GM04504 (cell line): Measurements from ENCODE around the gene HMGN3.
A peak's percentile ranks its signal among the peaks of the same experiment; 100 is the strongest.
"Not testable (repeated sequence)": the region's sequence is repeated elsewhere in the genome, so short reads cannot be mapped to it uniquely, and the experiment has no call there.

Experiments used
- DNase-seq: peaks from one replicate; pipeline ENCODE4 v3.0.0-alpha.2; 2012; ENCODE audit warnings: low read depth

The HMGN3 gene

DNA sequence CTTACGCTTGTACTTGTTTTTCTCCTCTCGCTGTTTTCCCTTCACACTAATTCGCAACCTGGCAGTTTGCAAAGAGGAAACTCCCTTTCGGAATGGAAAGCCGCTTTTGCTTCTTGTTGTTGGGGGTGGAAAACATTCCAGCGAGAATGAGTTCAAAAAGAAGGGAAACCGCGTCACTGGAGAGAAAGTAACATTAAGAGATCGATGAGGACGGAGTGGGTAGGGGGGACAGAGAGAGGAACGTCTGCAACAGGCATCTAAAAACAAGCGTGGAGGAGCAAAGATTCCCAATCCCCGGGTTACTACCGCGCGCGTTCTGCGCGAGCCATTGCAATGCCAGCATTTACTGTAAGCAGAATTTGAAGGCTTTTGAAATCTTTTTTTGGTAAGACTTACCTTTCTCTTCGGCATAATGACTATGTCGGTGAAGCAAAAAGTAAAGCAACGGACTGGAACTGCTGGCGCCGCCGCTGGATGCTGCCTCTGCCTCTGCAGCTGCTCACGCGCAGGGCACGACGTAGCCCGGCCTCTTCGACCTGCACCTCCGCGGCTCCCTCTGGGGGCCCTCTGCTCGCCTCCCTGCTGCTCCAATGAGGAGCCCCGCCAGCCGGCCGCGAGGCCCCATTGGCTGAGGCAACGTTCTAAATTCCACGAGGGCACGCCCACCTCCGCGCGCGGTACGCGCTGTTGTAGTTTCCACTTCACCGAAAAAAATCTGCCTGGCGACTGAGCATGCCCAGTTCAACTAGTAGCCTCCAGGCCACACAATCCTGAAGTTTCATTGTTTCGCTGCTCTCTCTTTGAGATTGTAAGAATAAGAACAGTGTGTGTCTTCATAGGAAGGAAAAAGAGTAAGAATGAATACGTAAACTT, at the start of gene HMGN3:
TSS of gene HMGN3 (minus strand) at position 533 of the 873 bp plus-strand sequence.
- DNase-seq, result peak; percentile 84

DNA sequence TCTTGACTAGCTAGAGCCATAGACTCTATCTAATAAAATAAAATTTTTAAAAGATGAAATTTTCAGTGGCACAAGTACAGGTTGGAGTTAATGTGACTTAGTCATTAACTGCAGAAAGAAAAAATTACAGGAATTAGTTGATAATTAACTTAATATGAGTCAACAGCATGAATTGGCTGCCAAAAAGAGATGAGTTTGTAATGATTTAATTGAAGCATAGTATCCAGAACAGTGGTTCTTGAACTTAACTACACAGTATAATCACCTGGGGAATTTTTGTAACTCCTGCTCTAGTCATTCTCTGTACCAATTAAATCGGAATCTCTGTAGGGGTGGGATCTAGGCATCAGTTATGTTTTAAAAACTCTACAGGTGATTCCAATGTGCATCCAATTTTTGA, 46.3 kb upstream of the HMGN3 start:
- no peak for DNase-seq

DNA sequence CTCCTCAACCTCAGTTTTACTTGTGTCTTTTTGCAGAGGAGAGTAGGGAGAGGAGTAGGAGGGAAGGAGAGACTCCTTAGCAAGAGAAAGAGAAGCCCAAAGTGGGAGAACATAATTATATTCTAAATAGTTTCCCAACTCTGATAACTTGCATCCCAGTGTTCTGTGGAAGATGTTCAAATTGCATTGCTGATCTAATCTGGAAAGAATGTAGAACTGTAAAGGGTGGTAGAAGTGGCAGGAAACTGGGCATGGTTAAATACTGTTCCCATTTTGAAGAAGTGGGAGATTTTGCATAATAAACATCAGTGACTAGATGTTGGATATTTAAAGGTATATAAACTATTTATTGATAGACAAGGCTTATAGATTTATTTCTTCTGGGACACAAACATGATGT, 42.6 kb upstream of the HMGN3 start:
- DNase-seq, result no peak

DNA sequence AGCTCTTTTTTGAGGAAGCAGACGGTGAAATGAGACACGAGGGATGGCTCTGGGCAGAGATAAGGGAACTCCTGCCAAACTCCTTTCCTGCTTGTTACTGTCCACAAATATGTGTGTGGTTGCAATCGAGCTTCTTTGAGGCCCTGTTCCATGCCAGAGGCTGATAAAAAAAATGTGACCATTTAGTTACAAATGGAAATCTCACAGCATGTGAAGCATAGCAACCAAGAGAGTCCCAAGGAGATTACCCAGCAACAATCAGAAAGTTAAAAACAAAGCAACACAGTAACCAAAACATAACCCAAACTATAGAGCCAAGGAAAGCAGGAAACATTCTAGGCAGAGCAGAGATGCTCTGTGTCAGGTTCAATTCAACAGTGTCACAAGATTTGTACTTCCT, 35.4 kb upstream of the HMGN3 start:
- DNase-seq, result peak; percentile 61

DNA sequence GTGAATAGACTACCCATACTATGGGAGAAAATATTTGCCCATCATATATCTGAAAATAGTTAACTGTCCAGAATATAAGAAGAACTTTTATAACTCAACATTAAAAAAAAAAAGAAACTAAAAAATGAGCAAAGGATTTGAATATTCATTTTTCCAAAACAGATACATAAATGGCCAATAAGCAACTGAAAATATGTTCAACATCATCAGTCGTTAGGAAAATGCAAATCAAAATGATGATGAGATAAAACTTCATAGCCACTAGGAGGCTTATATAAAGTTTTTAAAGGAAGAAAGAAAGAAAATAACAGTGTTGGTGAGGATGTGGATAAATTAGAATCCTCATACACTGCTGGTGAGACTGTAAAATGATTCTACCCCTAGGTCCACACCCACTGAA, 32.6 kb upstream of the HMGN3 start:
- no peak for DNase-seq

DNA sequence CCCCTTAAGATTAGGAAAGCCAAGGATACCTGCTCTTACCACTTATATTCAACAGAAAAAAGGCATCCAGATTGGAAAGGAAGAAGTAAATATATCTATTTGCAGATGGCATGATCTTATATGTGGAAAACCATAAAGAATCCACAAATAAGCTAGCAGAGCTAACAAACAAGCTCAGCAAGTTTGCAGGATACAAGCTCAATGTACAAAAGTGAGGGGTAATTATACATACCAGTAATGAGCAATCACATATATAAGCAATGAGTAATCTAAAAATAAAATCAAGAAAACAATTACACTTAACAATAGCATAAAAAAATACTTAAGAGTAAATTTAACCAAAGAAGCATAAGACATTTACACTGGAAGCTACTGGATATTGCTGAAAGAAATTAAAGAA, 31.6 kb upstream of the HMGN3 start:
- DNase-seq, result no peak

DNA sequence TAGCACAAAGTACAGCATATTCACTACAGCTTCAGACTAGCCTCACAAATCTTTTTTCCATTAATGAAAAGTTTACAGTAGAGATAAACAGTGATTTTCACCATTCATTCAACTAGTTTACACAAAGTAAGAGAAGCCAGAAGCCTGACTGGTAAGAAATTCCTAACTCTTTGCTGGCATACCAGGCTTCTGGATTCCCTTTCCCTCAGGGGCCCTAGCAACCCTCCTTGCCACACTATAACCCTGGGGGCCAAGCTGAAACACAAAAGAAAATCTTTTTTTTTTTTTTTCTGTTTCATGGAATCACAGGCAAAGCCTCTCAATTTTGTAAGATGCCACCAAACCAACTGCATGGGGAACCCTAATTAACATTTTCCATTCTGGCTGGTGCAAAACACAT, 28.9 kb upstream of the HMGN3 start:
- no peak for DNase-seq

DNA sequence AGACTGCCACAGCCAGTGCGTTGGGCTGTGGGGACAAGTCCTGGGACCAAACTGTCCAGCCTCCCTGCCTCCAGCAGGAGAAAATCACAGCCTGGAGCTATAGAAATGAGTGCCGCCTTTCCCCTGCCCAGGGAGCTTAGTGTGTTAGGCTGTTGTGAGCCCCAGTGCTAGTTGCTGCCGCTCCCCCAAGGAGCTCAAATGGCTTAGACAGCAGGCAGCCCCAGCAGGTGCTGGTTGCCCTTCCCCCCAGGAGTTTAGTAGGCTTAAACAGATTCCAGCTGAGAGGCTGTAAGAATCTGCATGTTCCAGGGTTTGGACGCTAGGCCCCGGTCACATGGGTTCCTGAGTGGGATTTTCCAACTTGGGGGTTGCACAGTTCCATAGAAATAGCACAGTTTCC, 27.2 kb upstream of the HMGN3 start:
- no peak for DNase-seq

DNA sequence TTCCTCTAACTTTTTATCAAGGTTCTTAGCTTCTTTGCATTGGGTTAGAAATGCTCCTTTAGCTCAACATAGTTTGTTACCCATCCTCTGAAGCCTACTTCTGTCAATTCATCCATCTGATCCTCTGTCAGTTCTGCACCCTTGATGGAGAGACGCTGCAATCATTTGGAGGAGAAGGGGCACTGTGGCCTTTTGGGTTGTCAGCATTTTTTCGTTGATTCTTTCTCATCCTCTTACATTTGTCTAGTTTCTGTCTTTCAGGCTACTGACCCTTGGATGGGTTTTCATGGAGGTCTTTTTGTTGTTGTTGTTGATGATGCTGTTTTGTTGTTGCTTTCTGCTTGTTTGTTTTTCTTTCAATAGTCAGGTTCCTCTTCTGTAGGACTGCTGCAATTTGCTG, 26.3 kb upstream of the HMGN3 start:
- no peak for DNase-seq

DNA sequence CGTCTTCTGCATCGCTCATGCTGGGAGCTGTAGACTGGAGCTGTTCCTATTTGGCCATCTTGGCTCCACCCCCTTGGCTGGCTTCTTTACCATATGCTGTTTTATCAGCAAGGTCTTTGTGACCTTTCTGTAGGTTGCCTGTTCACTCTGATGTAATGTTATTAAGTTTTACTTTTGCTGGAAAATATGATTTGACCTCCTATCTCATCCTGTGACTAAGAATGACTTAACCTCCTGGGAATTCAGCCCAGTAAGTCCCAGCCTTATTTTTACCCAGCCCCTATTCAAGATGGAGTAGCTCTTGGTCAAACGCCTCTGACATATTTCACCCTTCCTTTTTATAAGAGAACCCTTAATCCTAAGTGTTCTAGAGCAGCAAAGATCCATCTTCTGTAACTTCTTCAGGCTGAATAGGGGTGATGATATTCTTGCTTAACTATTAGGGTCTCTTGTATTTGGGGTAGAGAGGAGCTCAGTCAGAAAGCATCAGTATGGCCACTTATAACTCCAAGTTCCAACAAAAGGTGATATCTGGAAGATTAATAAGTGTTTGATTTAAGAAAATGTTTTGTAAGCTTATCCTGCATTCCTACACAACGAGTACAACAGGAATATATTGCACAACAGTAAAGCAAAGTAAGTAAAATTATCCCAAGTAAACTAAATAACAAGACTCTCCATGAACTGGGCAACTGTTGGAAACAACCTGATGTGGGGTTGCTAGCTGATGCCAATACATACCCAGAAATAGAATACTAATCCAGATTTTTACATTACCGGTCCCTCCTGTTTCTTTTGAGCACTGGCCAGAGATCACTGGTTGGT, 23.1 kb upstream of the HMGN3 start:
- DNase-seq, result no peak

DNA sequence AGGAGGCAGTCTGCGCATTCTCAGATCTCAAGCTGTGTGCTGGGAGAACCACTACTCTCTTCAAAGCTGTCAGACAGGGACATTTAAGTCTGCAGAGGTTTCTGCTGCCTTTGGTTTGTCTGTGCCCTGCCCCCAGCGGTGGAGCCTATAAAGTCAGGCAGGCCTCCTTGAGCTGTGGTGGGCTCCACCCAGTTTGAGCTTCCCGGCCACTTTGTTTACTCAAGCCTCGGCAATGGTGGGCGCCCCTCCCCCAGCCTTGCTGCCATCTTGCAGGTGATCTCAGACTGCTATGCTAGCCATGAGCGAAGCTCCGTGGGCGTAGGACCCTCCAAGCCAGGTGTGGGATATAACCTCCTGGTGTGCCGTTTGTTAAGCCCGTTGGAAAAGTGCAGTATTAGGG, 22.3 kb upstream of the HMGN3 start:
- not testable (repeated sequence) for DNase-seq

DNA sequence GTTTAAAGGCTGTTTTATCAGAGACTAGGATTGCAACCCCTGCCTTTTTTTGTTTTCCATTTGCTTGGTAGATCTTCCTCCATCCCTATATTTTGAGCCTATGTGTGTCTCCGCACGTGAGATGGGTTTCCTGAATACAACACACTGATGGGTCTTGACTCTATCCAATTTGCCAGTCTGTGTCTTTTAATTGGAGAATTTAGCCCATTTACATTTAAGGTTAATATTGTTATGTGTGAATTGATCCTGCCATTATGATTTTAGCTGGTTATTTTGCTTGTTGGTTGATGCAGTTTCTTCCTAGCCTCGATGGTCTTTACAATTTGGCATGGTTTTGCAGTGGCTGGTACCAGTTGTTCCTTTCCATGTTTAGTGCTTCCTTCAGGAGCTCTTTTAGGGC, 20.6 kb upstream of the HMGN3 start:
- not testable (repeated sequence) for DNase-seq

DNA sequence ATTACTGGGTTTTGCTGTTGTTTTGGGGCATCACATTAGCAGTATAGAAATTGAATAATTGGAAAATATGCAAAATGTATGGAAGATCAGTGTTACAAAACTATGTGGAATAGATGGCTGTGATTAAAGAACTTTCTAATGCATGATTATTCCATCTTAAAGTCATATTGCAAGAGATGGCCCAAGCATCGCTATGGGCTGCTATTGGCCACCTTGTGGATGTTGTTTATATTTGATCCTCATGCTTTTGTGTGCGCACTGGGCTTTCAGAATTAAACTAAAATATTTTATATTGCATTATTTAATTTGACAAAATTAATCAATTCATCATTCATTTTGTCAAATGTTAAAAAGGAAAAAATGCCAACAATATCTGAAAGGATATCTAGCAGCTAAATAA, 16.1 kb upstream of the HMGN3 start:
- DNase-seq, result no peak

DNA sequence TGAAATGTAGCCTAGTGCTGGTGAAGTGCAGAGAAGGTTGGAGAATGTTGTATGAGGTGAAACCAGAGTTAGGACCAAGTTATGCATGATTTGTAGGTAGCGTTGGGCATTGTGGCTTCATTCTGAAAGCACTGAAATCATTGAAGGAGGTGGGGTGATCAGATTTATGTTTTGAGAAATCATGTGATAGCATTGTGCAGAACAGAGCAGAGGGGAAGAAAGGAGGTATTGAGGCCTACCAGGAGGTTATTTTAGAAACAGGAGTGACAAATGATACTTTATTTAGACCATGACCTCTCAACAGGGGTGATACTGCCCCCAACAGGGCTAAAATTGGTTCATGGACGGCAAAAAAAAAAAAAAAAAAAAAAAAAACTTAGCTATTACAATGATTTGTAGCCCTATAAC, 15.6 kb upstream of the HMGN3 start:
- no peak for DNase-seq

DNA sequence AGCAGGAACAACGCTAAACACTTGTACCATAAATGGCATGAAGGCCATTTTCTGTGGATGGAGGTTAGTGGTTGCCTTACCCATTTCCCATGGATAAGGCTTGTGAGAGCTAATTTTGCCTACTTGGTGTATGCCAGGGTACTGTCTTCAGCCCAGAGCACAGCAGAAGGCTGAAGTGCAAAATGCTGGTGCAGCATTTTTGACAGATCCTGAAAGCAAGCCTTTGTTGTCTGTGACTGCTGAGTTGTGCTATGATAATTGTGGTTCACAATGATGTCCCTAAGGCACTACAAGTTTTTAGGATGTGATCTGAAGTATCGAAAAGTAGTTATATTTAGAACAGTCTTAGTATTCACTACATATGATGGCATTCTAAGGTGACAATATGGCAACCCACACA, 14.7 kb upstream of the HMGN3 start:
- DNase-seq, result no peak

DNA sequence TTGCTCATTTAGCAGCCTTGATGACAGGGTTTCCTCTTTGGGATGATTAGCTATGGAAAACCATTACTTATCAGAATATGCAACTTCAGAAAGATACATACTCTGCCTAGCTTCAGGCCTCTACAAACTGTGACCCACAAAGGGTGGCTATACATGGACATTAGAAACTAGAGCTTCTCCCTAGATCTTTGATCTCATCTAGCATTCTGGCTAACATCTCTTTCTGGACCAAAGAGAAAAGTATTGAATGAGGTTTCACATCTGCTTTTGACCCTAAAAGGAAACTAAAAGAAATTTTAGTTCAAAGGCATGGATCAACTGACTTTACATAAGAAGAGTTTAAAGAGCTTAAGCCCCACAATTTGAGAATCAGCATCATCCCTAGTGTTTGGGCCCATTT, 12.4 kb upstream of the HMGN3 start:
- no peak for DNase-seq

DNA sequence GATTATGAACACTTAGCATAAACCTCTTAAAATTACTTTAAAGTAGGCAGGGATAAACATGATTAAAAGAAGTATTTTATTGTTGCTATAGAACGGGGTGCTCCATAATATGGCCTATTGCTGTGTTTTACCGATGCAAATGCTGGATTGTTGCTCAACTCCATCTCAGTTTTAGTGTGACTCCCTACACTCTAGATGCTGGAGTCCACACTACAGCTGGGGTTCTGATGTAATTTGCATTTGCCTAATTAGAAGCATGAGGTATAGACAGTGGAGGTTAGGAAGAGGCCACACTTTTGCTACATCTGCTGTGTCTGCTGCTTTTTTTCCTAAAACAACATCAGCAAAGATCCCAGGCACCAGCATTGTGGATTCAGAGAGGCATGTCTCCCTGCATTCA, 6.7 kb upstream of the HMGN3 start:
- no peak for DNase-seq

DNA sequence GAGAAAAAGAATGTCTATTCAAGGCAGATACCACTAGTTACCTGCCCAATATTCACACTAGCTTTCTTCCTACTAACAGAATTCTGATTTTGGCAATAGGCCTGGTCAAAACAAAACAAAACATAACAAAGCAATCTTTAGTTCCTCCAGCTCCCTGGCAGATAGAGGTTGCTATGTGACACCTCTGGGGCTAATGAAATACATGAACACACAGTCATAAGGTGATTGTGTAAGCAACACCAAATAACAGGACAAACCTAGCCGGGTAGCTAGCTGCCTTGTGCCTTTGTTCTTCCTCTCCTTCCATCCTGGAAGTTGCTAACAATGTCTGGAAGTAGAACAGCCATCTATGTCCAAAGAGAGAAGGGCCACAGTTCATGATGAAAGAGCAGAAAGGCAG, 6.0 kb upstream of the HMGN3 start:
- no peak for DNase-seq

DNA sequence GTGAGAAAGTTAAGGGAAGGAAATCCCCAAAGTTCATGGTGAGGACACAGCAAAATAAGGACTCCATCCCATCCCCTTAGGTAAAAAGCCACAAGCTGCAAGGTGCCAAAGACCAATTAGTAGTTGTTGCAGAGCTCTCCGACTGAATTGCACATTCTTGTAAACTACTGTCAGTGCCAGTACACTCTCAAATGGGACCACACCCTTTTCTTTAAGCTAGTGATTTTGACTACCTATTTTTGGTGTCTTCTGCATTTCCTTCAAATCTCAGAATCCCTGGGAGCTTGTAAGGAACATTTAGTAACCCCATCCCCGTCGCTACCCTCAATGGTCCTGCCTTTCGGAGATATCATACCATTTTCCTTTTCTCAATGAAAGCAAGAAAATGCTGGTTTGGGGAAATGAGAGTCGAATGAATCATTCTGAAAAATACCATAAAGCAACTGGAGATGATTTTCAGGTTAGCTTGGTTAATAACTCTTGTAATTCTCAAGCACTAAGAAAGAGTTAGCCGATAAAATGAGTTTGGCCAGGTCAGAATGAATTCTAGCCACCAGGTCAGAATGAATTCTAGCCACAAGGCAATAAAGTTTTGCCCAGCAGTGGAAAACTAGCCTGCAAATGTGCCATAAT, 5.2 kb upstream of the HMGN3 start:
- DNase-seq, result no peak

DNA sequence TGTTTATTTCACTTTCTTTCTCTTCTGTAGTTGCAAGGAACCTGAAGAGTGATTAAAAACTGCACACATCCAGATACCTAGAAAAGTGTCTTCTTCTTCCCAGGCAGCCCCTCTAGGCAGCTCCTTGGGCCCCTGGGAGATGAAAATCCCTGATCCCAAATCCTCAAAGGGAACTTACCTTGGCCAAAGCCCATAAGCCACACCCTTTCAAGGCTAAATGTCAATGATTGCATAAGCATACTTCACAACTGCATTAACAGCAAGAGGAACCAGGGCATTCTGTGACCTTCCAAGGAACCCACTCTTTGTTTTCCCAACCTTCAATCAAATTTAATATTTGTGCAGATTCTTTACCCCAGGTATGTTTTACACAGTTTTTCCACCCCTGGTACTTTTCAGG, 4.4 kb upstream of the HMGN3 start:
- no peak for DNase-seq

DNA sequence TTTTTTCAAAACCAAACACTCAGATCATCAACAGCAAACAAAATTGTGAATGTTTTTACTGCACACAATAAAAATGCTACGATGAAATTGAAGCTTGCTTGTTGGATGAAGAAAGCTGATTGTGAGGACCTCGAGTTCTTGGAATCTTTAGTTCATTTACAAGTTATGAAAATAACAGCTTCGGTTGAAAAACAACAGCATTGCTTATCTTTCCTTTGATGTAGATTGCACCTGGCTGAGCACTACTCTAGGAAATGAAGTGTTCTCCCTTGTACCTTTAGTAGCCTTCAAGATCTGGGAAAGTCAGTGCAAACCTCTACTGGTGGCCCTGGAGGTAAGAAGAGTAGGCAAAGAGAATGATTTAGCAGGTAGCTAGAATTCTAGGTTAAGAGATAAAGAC, 2.2 kb upstream of the HMGN3 start:
- no peak for DNase-seq

DNA sequence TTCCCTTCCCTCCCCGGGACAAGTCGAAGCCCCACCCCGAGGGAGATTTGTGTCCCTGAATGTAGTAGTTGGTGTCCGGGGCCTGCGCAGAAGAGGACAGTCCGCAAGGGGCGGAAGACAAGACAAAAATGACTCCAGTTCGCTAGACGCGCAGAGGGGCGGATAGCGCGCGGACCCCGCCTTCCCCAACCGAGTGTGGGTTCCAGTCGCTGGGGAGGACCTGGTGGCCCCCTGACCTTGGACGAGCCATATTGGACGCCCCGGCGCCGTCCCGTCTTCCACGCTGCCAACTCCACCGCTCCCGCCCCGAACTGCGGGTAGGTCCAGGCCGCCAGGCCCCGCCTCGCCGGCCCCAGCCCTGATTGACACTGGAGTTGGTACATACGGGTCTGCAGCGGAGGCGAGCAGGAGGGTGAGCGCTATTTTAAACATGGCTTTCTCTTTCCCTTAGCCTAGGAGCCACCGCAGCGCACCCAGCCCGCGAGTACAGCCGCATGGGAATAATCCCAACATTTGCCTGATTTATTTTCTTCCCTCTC, 802 bp downstream of the HMGN3 start:
- peak; percentile 66 for DNase-seq
